HepG2 (cell line): ENCODE measurements around the gene CHKA. TPM values are rescaled to one million over a fixed set of nuclear protein-coding genes. Genes with fewer than 3 reads are reported as not detected.

Experiments
- ADNP ChIP-seq: sonication (generic); formaldehyde crosslinking; IDR thresholded peaks from 2 replicates; pipeline ENCODE4 v1.4.0; 2020; ENCODE audit warnings: missing genetic modification reagents
- GATAD1 ChIP-seq: IDR thresholded peaks from 2 replicates; pipeline ENCODE4 v1.6.1; 2016; ENCODE audit warnings: missing genetic modification reagents, missing compliant biosample characterization
- JUN ChIP-seq: sonication (generic); formaldehyde crosslinking; IDR thresholded peaks from 2 replicates; pipeline ENCODE4 v1.4.0; 2020; ENCODE audit warnings: mild to moderate bottlenecking, missing genetic modification reagents
- MTA1 ChIP-seq: sonication (generic); formaldehyde crosslinking; IDR thresholded peaks from 2 replicates; pipeline ENCODE4 v1.4.0; 2020; ENCODE audit warnings: missing genetic modification reagents, mild to moderate bottlenecking, borderline replicate concordance
- SETDB1 ChIP-seq: sonication (generic); formaldehyde crosslinking; IDR thresholded peaks from 2 replicates; pipeline ENCODE4 v1.5.1; 2020; ENCODE audit warnings: missing genetic modification reagents, mild to moderate bottlenecking, borderline replicate concordance
- SMAD3 ChIP-seq: sonication (generic); formaldehyde crosslinking; IDR thresholded peaks from 2 replicates; pipeline ENCODE4 v1.4.0; 2020; ENCODE audit warnings: missing genetic modification reagents
- SRY ChIP-seq: sonication (generic); formaldehyde crosslinking; IDR thresholded peaks from 2 replicates; pipeline ENCODE4 v1.8.0; 2022; ENCODE audit warnings: mild to moderate bottlenecking, missing genetic modification reagents
- WIZ ChIP-seq: sonication (generic); formaldehyde crosslinking; IDR thresholded peaks from 2 replicates; pipeline ENCODE4 v1.5.1; 2020; ENCODE audit warnings: mild to moderate bottlenecking, missing genetic modification reagents
- ZBTB3 ChIP-seq: sonication (generic); formaldehyde crosslinking; IDR thresholded peaks from 2 replicates; pipeline ENCODE4 v1.4.0; 2020; ENCODE audit warnings: low read depth, mild to moderate bottlenecking, moderate library complexity, missing genetic modification reagents, borderline replicate concordance
- ZKSCAN1 ChIP-seq: fragments of 150-350 bp; IDR thresholded peaks from 2 replicates; pipeline ENCODE4 v1.6.1; 2014; ENCODE audit warnings: low read length
- ZNF10 ChIP-seq: sonication (generic); formaldehyde crosslinking; IDR thresholded peaks from 2 replicates; pipeline ENCODE4 v1.4.0; 2020; ENCODE audit warnings: mild to moderate bottlenecking, low read depth, missing genetic modification reagents, borderline replicate concordance
- ZNF12 ChIP-seq: sonication (generic); formaldehyde crosslinking; IDR thresholded peaks from 2 replicates; pipeline ENCODE4 v1.5.0; 2020; ENCODE audit warnings: missing genetic modification reagents
- ZNF143 ChIP-seq: sonication (generic); formaldehyde crosslinking; IDR thresholded peaks from 2 replicates; pipeline ENCODE4 v1.4.0; 2020; ENCODE audit warnings: missing genetic modification reagents
- ZNF260 ChIP-seq: sonication (generic); formaldehyde crosslinking; IDR thresholded peaks from 2 replicates; pipeline ENCODE4 v1.4.0; 2020; ENCODE audit warnings: missing genetic modification reagents, low read depth, mild to moderate bottlenecking, borderline replicate concordance
- ZNF274 ChIP-seq: sonication (generic); formaldehyde crosslinking; IDR thresholded peaks from 2 replicates; pipeline ENCODE4 v1.5.1; 2020; ENCODE audit warnings: mild to moderate bottlenecking, missing genetic modification reagents
- ZNF30 ChIP-seq: sonication (generic); formaldehyde crosslinking; IDR thresholded peaks from 2 replicates; pipeline ENCODE4 v1.5.0; 2020; ENCODE audit warnings: mild to moderate bottlenecking, missing genetic modification reagents
- ZNF543 ChIP-seq: sonication (generic); formaldehyde crosslinking; IDR thresholded peaks from 2 replicates; pipeline ENCODE4 v1.4.0; 2020; ENCODE audit warnings: mild to moderate bottlenecking, missing genetic modification reagents
- ZNF577 ChIP-seq: sonication (generic); formaldehyde crosslinking; IDR thresholded peaks from 2 replicates; pipeline ENCODE4 v1.4.0; 2020; ENCODE audit warnings: mild to moderate bottlenecking, low read depth, missing genetic modification reagents, borderline replicate concordance
- ZNF724P ChIP-seq: sonication (generic); formaldehyde crosslinking; IDR thresholded peaks from 2 replicates; pipeline ENCODE4 v1.8.0; 2022; ENCODE audit warnings: missing genetic modification reagents, borderline replicate concordance
- ZNF772 ChIP-seq: sonication (generic); formaldehyde crosslinking; IDR thresholded peaks from 2 replicates; pipeline ENCODE4 v1.5.0; 2020; ENCODE audit warnings: mild to moderate bottlenecking, missing genetic modification reagents
- ZSCAN21 ChIP-seq: sonication (generic); formaldehyde crosslinking; IDR thresholded peaks from 2 replicates; pipeline ENCODE4 v1.8.0; 2022; ENCODE audit warnings: mild to moderate bottlenecking, missing genetic modification reagents, moderate library complexity, borderline replicate concordance
- polyA plus RNA-seq, 8 experiments: library from polyadenylated mRNA; depleted of rRNA in 3 of 8; stranded (reverse) in 7 of 8; unstranded in 1 of 8; fragments of >200 nt; fragmentation: Illumina TruSeq in 4 of 8; extraction: Trizol in 4 of 8; gene quantifications; 2 replicates each; pipeline versions ENCODE4 v1.2.1 to v1.2.3, GENCODE V29; 2011 to 2016; ENCODE audit warnings: low read depth in 4 of 8, missing spikeins in 1 of 8, mixed read lengths in 1 of 8; ENCODE audit not compliant: insufficient read depth in 1 of 8
- total RNA-seq, 5 experiments: library from RNA; depleted of rRNA; stranded (reverse); fragments of >200 nt; fragmentation: Illumina TruSeq; extraction: Trizol; gene quantifications; 2 replicates each; pipeline ENCODE4 v1.2.3, GENCODE V29; 2016; ENCODE audit warnings: low read depth in 1 of 5
- TF ChIP-seq, protein P1 (sequence below): sonication (generic); formaldehyde crosslinking; IDR thresholded peaks from 2 replicates; pipeline ENCODE4 v1.8.1; 2023; ENCODE audit warnings: mild to moderate bottlenecking, moderate library complexity, missing genetic modification reagents
- TF ChIP-seq, protein P2 (sequence below): sonication (generic); formaldehyde crosslinking; IDR thresholded peaks from 2 replicates; pipeline ENCODE4 v1.5.0; 2020; ENCODE audit warnings: mild to moderate bottlenecking, missing genetic modification reagents, borderline replicate concordance
- TF ChIP-seq, protein P3 (sequence below): sonication (generic); IDR thresholded peaks from 2 replicates; pipeline ENCODE4 v1.6.1; 2016; ENCODE audit warnings: low read depth, borderline replicate concordance
- TF ChIP-seq, protein P4 (sequence below): sonication (generic); formaldehyde crosslinking; IDR thresholded peaks from 2 replicates; pipeline ENCODE4 v1.9.0; 2021; ENCODE audit warnings: missing genetic modification reagents, borderline replicate concordance

CHKA gene
- total and polyA plus RNA-seq, 2 of the 13 experiments (the other 11 are each of a cell fraction or from before 2014, with no cell fraction given) = 71.6 to 92.7 TPM

DNA sequence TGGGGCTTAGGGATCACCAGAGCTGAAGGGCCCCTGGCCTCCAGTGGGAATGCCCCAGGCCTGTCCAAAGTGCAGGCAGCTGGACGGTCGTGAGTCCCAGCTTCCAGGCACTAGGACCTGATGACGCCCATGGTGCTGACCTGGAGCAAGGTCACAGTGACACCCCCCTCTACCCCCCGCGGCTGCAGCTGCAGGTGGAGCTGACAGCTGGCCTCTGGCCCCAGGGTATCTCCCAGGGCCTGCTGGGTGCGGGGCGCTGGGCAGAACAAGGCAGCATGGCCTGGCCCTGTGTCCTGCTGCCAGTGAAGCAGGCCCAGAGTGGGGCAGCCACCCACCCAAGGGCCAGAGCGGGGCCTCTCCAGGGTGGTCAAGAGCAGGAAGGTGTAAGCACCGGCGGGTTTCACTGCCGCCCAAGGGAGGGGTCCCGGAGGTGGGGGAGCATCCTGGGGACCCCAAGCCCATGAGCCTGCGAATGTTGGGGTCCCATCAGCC lies 82.9 kb downstream of the CHKA start (continued):
- TF ChIP-seq ZNF10 (CRISPR knock-in tag) = no peak
- no peak; the same call in 1 of the 2 replicates for TF ChIP-seq WIZ (CRISPR knock-in tag)
- TF ChIP-seq JUN (CRISPR knock-in tag) = peak; percentile 65; the same call in 1 of the 2 replicates
- TF ChIP-seq, protein P1, sequence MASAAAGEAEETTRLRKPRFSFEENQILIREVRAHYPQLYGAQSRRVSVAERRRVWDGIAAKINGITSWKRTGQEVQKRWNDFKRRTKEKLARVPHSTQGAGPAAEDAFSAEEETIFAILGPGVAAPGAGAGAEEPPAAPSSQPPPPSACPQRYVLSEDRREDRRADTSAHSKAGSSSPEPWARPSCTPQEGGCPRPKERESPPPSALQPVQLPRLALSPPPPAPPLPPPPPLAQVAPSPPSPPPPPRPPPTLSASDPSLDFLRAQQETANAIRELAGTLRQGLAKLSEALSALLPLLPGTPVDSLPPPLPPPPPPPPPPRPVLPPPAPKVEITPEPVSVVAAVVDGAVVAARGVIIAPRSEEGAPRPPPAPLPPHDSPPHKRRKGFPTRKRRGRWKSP (CRISPR knock-in tag) = peak; percentile 85
- TF ChIP-seq ZNF143 (CRISPR knock-in tag) = peak; percentile 74
- no peak for TF ChIP-seq ZNF30 (CRISPR knock-in tag)
- TF ChIP-seq ZNF12 (CRISPR knock-in tag) = peak; percentile 43; the same call in 1 of the 2 replicates
- TF ChIP-seq ZNF772 (CRISPR knock-in tag) = 0 out of 2 replicates have a peak, but pooled peaks have one; percentile 37
- TF ChIP-seq ADNP (CRISPR knock-in tag) = peak; percentile 77; the same call in 1 of the 2 replicates
- peak; percentile 80 for TF ChIP-seq ZSCAN21 (CRISPR knock-in tag)
- peak; percentile 28; the same call in 1 of the 2 replicates for TF ChIP-seq ZNF724P (CRISPR knock-in tag)
- TF ChIP-seq, protein P2, sequence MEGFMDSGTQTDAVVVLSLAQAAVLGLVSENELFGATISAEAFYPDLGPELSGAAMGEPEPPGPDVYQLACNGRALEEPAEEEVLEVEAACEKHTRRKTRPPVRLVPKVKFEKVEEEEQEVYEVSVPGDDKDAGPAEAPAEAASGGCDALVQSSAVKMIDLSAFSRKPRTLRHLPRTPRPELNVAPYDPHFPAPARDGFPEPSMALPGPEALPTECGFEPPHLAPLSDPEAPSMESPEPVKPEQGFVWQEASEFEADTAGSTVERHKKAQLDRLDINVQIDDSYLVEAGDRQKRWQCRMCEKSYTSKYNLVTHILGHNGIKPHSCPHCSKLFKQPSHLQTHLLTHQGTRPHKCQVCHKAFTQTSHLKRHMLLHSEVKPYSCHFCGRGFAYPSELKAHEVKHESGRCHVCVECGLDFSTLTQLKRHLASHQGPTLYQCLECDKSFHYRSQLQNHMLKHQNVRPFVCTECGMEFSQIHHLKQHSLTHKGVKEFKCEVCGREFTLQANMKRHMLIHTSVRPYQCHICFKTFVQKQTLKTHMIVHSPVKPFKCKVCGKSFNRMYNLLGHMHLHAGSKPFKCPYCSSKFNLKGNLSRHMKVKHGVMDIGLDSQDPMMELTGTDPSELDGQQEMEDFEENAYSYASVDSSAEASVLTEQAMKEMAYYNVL = peak; percentile 91
- TF ChIP-seq ZKSCAN1 = no peak
- TF ChIP-seq SMAD3 = peak; percentile 85; the same call in 1 of the 2 replicates
- TF ChIP-seq MTA1 = peak; percentile 98
- TF ChIP-seq SETDB1 = no peak
- peak; percentile 85; the same call in 1 of the 2 replicates for TF ChIP-seq ZBTB3
- no peak for TF ChIP-seq ZNF577 (CRISPR knock-in tag)
- no peak; the same call in 1 of the 2 replicates for TF ChIP-seq SRY (CRISPR knock-in tag)
- TF ChIP-seq, protein P3, sequence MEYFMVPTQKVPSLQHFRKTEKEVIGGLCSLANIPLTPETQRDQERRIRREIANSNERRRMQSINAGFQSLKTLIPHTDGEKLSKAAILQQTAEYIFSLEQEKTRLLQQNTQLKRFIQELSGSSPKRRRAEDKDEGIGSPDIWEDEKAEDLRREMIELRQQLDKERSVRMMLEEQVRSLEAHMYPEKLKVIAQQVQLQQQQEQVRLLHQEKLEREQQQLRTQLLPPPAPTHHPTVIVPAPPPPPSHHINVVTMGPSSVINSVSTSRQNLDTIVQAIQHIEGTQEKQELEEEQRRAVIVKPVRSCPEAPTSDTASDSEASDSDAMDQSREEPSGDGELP = peak; percentile 99
- TF ChIP-seq GATAD1 (CRISPR knock-in tag) = peak; percentile 74
- TF ChIP-seq, protein P4, sequence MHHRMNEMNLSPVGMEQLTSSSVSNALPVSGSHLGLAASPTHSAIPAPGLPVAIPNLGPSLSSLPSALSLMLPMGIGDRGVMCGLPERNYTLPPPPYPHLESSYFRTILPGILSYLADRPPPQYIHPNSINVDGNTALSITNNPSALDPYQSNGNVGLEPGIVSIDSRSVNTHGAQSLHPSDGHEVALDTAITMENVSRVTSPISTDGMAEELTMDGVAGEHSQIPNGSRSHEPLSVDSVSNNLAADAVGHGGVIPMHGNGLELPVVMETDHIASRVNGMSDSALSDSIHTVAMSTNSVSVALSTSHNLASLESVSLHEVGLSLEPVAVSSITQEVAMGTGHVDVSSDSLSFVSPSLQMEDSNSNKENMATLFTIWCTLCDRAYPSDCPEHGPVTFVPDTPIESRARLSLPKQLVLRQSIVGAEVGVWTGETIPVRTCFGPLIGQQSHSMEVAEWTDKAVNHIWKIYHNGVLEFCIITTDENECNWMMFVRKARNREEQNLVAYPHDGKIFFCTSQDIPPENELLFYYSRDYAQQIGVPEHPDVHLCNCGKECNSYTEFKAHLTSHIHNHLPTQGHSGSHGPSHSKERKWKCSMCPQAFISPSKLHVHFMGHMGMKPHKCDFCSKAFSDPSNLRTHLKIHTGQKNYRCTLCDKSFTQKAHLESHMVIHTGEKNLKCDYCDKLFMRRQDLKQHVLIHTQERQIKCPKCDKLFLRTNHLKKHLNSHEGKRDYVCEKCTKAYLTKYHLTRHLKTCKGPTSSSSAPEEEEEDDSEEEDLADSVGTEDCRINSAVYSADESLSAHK = no peak
- TF ChIP-seq ZNF543 (CRISPR knock-in tag) = peak; percentile 40
- TF ChIP-seq ZNF260 (CRISPR knock-in tag) = no peak
- peak; percentile 55; the same call in 1 of the 2 replicates for TF ChIP-seq ZNF274 (CRISPR knock-in tag)
